Fibroblast of the aortic adventitia (primary cell): Measurements from ENCODE around the gene CEP72. TPM values are rescaled to one million over a fixed set of nuclear protein-coding genes. Genes with fewer than 3 reads are reported as not detected.

ENCODE experiments used
- DNase-seq: peaks from one replicate; pipeline ENCODE4 v3.0.0-alpha.2; 2010; ENCODE audit warnings: low read depth
- H3K4me3 ChIP-seq: 2 replicates; pipeline ENCODE4 v1.5.1; 2011; ENCODE audit warnings: low read depth, mild to moderate bottlenecking, control low read depth, low read length, moderate library complexity
- CTCF ChIP-seq: IDR thresholded peaks from 2 replicates; pipeline ENCODE4 v1.5.1; 2011; ENCODE audit warnings: mild to moderate bottlenecking, low read length, control low read depth, inconsistent platforms; ENCODE audit not compliant: insufficient read depth
- total RNA-seq: library from RNA; depleted of rRNA; stranded (reverse); fragments of >200 nt; gene quantifications from 2 replicates; pipeline ENCODE4 v1.2.3, GENCODE V29; 2012; ENCODE audit warnings: low replicate concordance

CEP72 gene
- total RNA-seq, 1 donor, result 3.5 TPM

- no peak for TF ChIP-seq CTCF
- H3K4me3 ChIP-seq, result no peak overlapping the region
- DNase-seq, result no peak
Observed at GRCh38 chr5:640461-641330, 28.6 kb downstream of the CEP72 start.

GRCh38 chr5:641331-641765 is 29.2 kb downstream of the CEP72 start:
- TF ChIP-seq CTCF, result no peak
- DNase-seq, result no peak

GRCh38 chr5:642481-642880 is 30.3 kb downstream of the CEP72 start:
- no peak overlapping the region for H3K4me3 ChIP-seq
- DNase-seq, result no peak
- no peak for TF ChIP-seq CTCF

More at GRCh38 chr5:641331-641765, 29.2 kb downstream of the CEP72 start:
- H3K4me3 ChIP-seq, result no peak overlapping the region

GRCh38 chr5:643351-643801 is 31.2 kb downstream of the CEP72 start:
- no peak for DNase-seq
- H3K4me3 ChIP-seq, result no peak overlapping the region
- no peak for TF ChIP-seq CTCF

- no peak overlapping the region for H3K4me3 ChIP-seq
- DNase-seq, result no peak
- no peak for TF ChIP-seq CTCF
Observed at GRCh38 chr5:643811-644271, 31.7 kb downstream of the CEP72 start.

- no peak for DNase-seq
- no peak overlapping the region for H3K4me3 ChIP-seq
- no peak for TF ChIP-seq CTCF
Observed at GRCh38 chr5:644509-644908, 32.4 kb downstream of the CEP72 start.
